Measurements from ENCODE around the gene OMD. TPM values are rescaled to one million over a fixed set of nuclear protein-coding genes. Genes with fewer than 3 reads are reported as not detected.

The OMD gene
- total and polyA plus RNA-seq, 2 donors (not counting 1 experiment from before 2014, with no cell fraction given) = not detected

- no peak overlapping the region for H3K4me3 ChIP-seq (ENCODE audit: control extremely low read depth in 1 of 5, extremely low read depth in 1 of 5, insufficient read depth in 1 of 5, low read depth in 2 of 5, low read length in 4 of 5)
- no peaks in the 10 kb centered on the region for H3K27me3 ChIP-seq (replicated peaks in 1 of 4; ENCODE audit: control extremely low read depth in 1 of 4, control insufficient read depth in 3 of 4, insufficient read depth in 4 of 4, low read length in 3 of 4)
- ChIA-PET POLR2A (no interaction called here), CTCF (no interaction called here)
- DNase-seq (no peak), ATAC-seq (ENCODE audit: low read depth) (no peak)
- Mint-ChIP-seq H3K27me3 (no peaks in the 10 kb centered on the region), H3K27ac (no peak overlapping the region), H3K4me3 (no peak overlapping the region), H3K9me3 (ENCODE audit: insufficient read depth) (peaks cover 2% of the 10 kb centered on the region), H3K4me1 (no peaks in the 10 kb centered on the region)
- H3K9ac ChIP-seq (ENCODE audit: low read length) = no peak overlapping the region
- H2AFZ ChIP-seq (ENCODE audit: insufficient read depth, low read depth, low read length, poor library complexity, severe bottlenecking) = no peak overlapping the region
- WGBS (ENCODE audit: insufficient coverage) = 100% methylated on average over 1 of the region's 2 CpGs
- no peaks in the 10 kb centered on the region for H3K36me3 ChIP-seq (replicated peaks in 1 of 2; ENCODE audit: control extremely low read depth in 1 of 2, control insufficient read depth in 1 of 2, extremely low read depth in 1 of 2, insufficient read depth in 2 of 2, low read length in 1 of 2)
- H4K20me1 ChIP-seq (ENCODE audit: control insufficient read depth, insufficient read depth, low read length, poor library complexity, severe bottlenecking) = no peaks in the 10 kb centered on the region
- intact Hi-C loops (cut with micrococcal nuclease) = no loop called here
- no peak overlapping the region for H3K27ac ChIP-seq (ENCODE audit: low read length in 2 of 2)
- H3K4me1 ChIP-seq (ENCODE audit: control insufficient read depth in 2 of 2, insufficient read depth in 2 of 2, low read length in 2 of 2) = no peaks in the 10 kb centered on the region
- peaks cover 1 to 21% (median 6%) of the 10 kb centered on the region in 3 donors for H3K9me3 ChIP-seq (ENCODE audit: control extremely low read depth in 1 of 3, control insufficient read depth in 2 of 3, insufficient read depth in 1 of 3, low read length in 2 of 3)
- H3K79me2 ChIP-seq (ENCODE audit: control insufficient read depth, insufficient read depth, low read length) = peaks cover 4% of the 10 kb centered on the region
- TF ChIP-seq CTCF (IDR thresholded peaks at IDR 0.05) (no peak), EZH2 (IDR thresholded peaks at IDR 0.05; ENCODE audit: borderline replicate concordance, insufficient read depth, low read depth, low read length, poor library complexity, severe bottlenecking) (no peak)
- no peak overlapping the region for H3K4me2 ChIP-seq (replicated peaks; ENCODE audit: low read depth, low read length, poor library complexity, severe bottlenecking)
Measured at GRCh38 chr9:92373167-92373566, 51.1 kb downstream of the OMD start.

GRCh38 chr9:92369075-92369474, 55.2 kb downstream of the OMD start:
- H3K9ac ChIP-seq (ENCODE audit: low read length) = no peak overlapping the region
- H3K79me2 ChIP-seq (ENCODE audit: control insufficient read depth, insufficient read depth, low read length) = no peaks in the 10 kb centered on the region
- peaks cover 0 to 12% (median 1%) of the 10 kb centered on the region in 3 donors for H3K9me3 ChIP-seq (ENCODE audit: control extremely low read depth in 1 of 3, control insufficient read depth in 2 of 3, insufficient read depth in 1 of 3, low read length in 2 of 3)
- H3K4me1 ChIP-seq (ENCODE audit: control insufficient read depth in 2 of 2, insufficient read depth in 2 of 2, low read length in 2 of 2) = no peaks in the 10 kb centered on the region
- H3K4me3 Mint-ChIP-seq = no peak overlapping the region
- H2AFZ ChIP-seq (ENCODE audit: insufficient read depth, low read depth, low read length, poor library complexity, severe bottlenecking) = no peak overlapping the region
- H3K27ac Mint-ChIP-seq = no peak overlapping the region
- no peak overlapping the region for H3K4me3 ChIP-seq (ENCODE audit: control extremely low read depth in 1 of 5, extremely low read depth in 1 of 5, insufficient read depth in 1 of 5, low read depth in 2 of 5, low read length in 4 of 5)
- H3K27ac ChIP-seq (ENCODE audit: low read length in 2 of 2) = no peak overlapping the region
- POLR2A ChIA-PET = no interaction called here
- no peaks in the 10 kb centered on the region for H3K27me3 ChIP-seq (replicated peaks in 1 of 4; ENCODE audit: control extremely low read depth in 1 of 4, control insufficient read depth in 3 of 4, insufficient read depth in 4 of 4, low read length in 3 of 4)
- ATAC-seq (ENCODE audit: low read depth) (no peak), DNase-seq (no peak)
- no peaks in the 10 kb centered on the region for H4K20me1 ChIP-seq (ENCODE audit: control insufficient read depth, insufficient read depth, low read length, poor library complexity, severe bottlenecking)
- CTCF ChIA-PET = no interaction called here
- H3K9me3 Mint-ChIP-seq (ENCODE audit: insufficient read depth) = no peaks in the 10 kb centered on the region
- no peak overlapping the region for H3K4me2 ChIP-seq (replicated peaks; ENCODE audit: low read depth, low read length, poor library complexity, severe bottlenecking)
- TF ChIP-seq EZH2 (IDR thresholded peaks at IDR 0.05; ENCODE audit: borderline replicate concordance, insufficient read depth, low read depth, low read length, poor library complexity, severe bottlenecking) (no peak), CTCF (IDR thresholded peaks at IDR 0.05) (no peak)
- intact Hi-C loops (cut with micrococcal nuclease) = no loop called here
- 62% methylated on average over 2 of the region's 2 CpGs for WGBS (ENCODE audit: insufficient coverage)
- H3K4me1 Mint-ChIP-seq = no peaks in the 10 kb centered on the region
- H3K27me3 Mint-ChIP-seq = no peaks in the 10 kb centered on the region
- H3K36me3 ChIP-seq (replicated peaks in 1 of 2; ENCODE audit: control extremely low read depth in 1 of 2, control insufficient read depth in 1 of 2, extremely low read depth in 1 of 2, insufficient read depth in 2 of 2, low read length in 1 of 2) = no peaks in the 10 kb centered on the region

Other genes starting within 250 kb of the OMD start
- 82.8 and 94.5 TPM in 2 replicates for gene IARS1, start 130.8 kb downstream of the OMD start, total RNA-seq
- 22.3 and 31.6 TPM in 2 replicates for gene IARS1, start 130.8 kb downstream of the OMD start, polyA plus RNA-seq
- gene NOL8, start 99.1 kb downstream of the OMD start, total RNA-seq = 89.1 and 91.0 TPM in 2 replicates
- gene NOL8, start 99.1 kb downstream of the OMD start, polyA plus RNA-seq = 19.9 and 33.1 TPM in 2 replicates
- gene CENPP, start 98.5 kb downstream of the OMD start, total RNA-seq = 5.3 and 6.2 TPM in 2 replicates
- gene CENPP, start 98.5 kb downstream of the OMD start, polyA plus RNA-seq = 1.4 and 3.1 TPM in 2 replicates
- gene OGN, start 19.9 kb downstream of the OMD start, total RNA-seq = not detected in 2 replicates
- not detected in 2 replicates for gene OGN, start 19.9 kb downstream of the OMD start, polyA plus RNA-seq
- not detected in 2 replicates for gene ASPN, start 58.0 kb upstream of the OMD start, total RNA-seq
- gene ASPN, start 58.0 kb upstream of the OMD start, polyA plus RNA-seq = not detected in 2 replicates
- not detected in 2 replicates for gene ECM2, start 111.5 kb upstream of the OMD start, total RNA-seq
- 0.09 TPM in 1 of 2 replicates, not detected in the other for gene ECM2, start 111.5 kb upstream of the OMD start, polyA plus RNA-seq
- 6.8 and 8.5 TPM in 2 replicates for gene IPPK, start 245.7 kb upstream of the OMD start, total RNA-seq
- gene IPPK, start 245.7 kb upstream of the OMD start, polyA plus RNA-seq = 8.7 and 15.5 TPM in 2 replicates